Kidney epithelial cell (primary cell): ENCODE measurements around the gene KMT2E. TPM values are rescaled to one million over a fixed set of nuclear protein-coding genes. Genes with fewer than 3 reads are reported as not detected.
"Not testable (repeated sequence)": the region's sequence is repeated elsewhere in the genome, so short reads cannot be mapped to it uniquely, and the experiment has no call there.

Source experiments
- DNase-seq: peaks from one replicate; pipeline ENCODE4 v3.0.0-alpha.2; 2010; ENCODE audit warnings: low read depth
- H3K27me3 ChIP-seq: 2 replicates; pipeline ENCODE4 v1.6.0; 2011; ENCODE audit warnings: low read length; ENCODE audit not compliant: control insufficient read depth, insufficient read depth
- H3K36me3 ChIP-seq: 2 replicates; pipeline ENCODE4 v1.5.1; 2011; ENCODE audit warnings: low read length; ENCODE audit not compliant: control insufficient read depth, insufficient read depth
- H3K4me3 ChIP-seq: 2 replicates; pipeline ENCODE4 v1.5.1; 2011; ENCODE audit warnings: low read depth, mild to moderate bottlenecking, control low read depth, low read length
- CTCF ChIP-seq: IDR thresholded peaks from 2 replicates; pipeline ENCODE4 v1.5.1; 2011; ENCODE audit warnings: mild to moderate bottlenecking, moderate library complexity, low read length, control low read depth, inconsistent platforms; ENCODE audit not compliant: insufficient read depth, poor library complexity, severe bottlenecking
- total RNA-seq: library from RNA; depleted of rRNA; stranded (reverse); fragments of >200 nt; gene quantifications from 2 replicates; pipeline ENCODE4 v1.2.3, GENCODE V29; 2015

Gene KMT2E
- total RNA-seq, 1 donor from 2014 or later, result 36.3 TPM

GRCh38 chr7:105003872-105004510 is 10.0 kb upstream of the KMT2E start:
- TF ChIP-seq CTCF, result no peak
- Histone ChIP-seq H3K27me3 (no peaks in the 10 kb centered on the region), H3K36me3 (no peaks in the 10 kb centered on the region), H3K4me3 (no peak overlapping the region)
- DNase-seq, result no peak

- not testable (repeated sequence) for H3K36me3 ChIP-seq, H3K4me3 ChIP-seq, DNase-seq, H3K27me3 ChIP-seq
Observed at GRCh38 chr7:105005006-105005405, 9.0 kb upstream of the KMT2E start.

DNA sequence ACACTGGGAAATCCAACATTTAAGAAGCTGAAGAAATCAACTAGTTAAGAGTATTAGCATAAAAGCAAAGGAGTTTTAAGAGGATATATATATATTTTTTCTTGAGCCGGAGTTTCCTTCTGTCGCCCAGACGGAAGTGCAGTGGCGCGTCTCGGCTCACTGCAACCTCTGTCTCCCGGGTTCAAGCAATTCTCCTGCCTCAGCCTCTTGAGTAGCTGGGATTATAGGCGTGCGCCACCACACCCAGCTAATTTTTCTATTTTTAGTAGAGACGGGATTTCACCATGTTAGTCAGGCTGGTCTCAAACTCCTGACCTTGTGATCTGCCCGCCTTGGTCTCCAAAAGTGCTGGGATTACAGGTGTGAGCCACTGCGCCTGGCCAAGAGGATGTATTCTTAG is 8.5 kb upstream of the KMT2E start:
- H3K27me3 ChIP-seq, DNase-seq, H3K4me3 ChIP-seq, H3K36me3 ChIP-seq: not testable (repeated sequence)

DNA sequence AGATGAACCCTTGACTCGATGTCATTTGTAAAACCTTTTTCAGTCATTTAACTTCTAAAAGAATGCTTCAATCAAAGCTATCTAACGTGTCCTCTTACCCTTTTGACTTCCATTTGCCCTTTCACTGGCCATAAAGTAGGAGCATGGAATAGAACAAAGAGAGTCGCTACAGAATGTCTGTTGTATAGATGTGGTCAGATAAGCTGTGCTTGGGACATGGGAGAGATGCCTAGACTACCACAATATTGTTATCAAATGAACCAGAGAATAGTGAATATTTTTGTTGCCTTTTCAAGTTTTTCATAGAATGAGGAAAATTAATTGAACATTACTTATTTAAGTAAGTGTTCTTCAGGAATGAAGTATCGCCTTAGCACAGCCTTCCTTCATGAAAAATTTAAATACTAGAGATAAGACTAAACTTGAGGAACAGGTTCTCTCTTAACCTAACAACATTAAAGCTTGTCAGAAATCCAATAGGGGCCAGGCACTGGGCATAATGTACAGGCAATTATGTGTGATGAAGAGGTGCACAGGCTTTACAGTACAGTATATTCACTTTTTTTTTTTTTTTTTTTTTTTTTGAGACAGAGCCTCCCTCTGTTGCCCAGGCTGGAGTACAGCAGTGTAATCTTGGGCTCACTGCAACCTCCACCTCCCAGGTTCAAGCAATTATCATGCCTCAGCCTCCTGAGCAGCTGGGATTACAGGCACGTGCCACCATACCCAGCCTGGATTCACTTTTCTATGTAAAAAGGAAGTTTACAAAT is 7.5 kb upstream of the KMT2E start:
- TF ChIP-seq CTCF, result no peak
- Histone ChIP-seq H3K27me3 (no peaks in the 10 kb centered on the region), H3K36me3 (no peaks in the 10 kb centered on the region), H3K4me3 (no peak overlapping the region)
- DNase-seq, result no peak

DNA sequence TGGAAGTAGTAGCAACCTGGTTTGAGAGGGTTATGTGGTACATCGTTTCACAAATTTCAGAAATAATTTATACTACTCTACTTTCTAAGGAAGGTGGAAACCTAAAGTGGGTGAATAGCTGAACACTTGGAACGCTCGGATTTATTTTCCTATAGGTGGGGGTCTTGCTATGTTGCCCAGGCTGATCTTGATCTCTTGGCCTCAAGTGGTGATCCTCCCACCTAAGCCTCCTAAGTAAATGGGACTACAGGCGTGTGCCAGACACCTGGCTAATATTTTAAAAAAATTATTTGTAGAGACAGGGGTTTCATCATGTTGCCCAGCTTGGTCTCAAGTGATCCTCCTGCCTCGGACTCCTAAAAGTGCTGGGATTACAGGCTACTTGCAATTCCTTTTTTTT is 6.7 kb upstream of the KMT2E start:
- no peak for TF ChIP-seq CTCF

DNA sequence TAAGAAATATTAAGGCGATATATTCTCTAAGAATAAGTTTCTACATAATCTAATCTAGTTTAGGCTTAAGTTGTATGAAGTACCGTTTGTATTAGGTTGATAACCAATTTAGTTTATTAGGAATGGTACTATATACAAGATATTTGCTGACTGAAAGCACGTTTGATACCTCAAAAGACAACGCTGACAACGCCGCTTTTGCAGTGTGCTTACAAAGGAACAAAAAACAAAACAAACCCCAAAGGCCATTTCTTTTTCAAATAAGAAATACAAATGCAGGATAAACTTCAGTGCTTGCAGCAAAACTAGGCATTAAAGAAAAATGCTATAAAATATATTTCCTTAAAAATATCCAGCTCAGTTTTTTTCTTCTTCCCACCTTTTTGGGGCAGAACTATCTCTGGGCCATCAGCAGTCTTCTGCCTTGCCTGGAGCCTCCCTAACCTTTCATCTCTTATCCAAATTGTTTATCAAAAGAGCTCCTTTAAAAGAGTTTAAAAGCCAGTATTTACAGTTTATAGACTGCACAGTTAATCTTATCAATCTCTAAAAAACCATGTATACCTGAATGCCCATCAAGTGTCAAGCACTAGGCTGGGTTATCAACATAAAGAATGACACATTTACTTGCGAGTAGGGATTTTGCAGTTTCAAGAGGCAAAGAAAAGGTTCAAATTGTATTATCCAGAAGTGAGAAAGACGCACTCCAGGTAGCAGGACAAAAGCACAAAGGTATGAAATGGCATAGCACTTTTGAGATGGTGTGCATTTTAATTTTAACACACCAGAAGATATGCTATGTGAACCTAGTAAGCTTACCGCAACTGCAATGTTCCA is 4.1 kb upstream of the KMT2E start:
- no peaks in the 10 kb centered on the region for H3K36me3 ChIP-seq

More for the DNA sequence above, 6.7 kb upstream of the KMT2E start:
- H3K4me3 ChIP-seq, result no peak overlapping the region
- DNase-seq, result no peak
- no peaks in the 10 kb centered on the region for H3K36me3 ChIP-seq
- H3K27me3 ChIP-seq, result no peaks in the 10 kb centered on the region

More for the DNA sequence above, 4.1 kb upstream of the KMT2E start:
- no peak for TF ChIP-seq CTCF
- no peak for DNase-seq
- Histone ChIP-seq H3K4me3 (peak overlapping the region; percentile 98), H3K27me3 (no peaks in the 10 kb centered on the region)
